ENCODE data around the gene BANP.

- TF ChIP-seq EZH2 (IDR thresholded peaks at IDR 0.05; ENCODE audit: borderline replicate concordance, low read length) = no peak
- TF ChIP-seq, protein P1, sequence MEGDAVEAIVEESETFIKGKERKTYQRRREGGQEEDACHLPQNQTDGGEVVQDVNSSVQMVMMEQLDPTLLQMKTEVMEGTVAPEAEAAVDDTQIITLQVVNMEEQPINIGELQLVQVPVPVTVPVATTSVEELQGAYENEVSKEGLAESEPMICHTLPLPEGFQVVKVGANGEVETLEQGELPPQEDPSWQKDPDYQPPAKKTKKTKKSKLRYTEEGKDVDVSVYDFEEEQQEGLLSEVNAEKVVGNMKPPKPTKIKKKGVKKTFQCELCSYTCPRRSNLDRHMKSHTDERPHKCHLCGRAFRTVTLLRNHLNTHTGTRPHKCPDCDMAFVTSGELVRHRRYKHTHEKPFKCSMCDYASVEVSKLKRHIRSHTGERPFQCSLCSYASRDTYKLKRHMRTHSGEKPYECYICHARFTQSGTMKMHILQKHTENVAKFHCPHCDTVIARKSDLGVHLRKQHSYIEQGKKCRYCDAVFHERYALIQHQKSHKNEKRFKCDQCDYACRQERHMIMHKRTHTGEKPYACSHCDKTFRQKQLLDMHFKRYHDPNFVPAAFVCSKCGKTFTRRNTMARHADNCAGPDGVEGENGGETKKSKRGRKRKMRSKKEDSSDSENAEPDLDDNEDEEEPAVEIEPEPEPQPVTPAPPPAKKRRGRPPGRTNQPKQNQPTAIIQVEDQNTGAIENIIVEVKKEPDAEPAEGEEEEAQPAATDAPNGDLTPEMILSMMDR (IDR thresholded peaks at IDR 0.05; ENCODE audit: low read length) = no peak
Observed at GRCh38 chr16:87993901-87994300, 42.7 kb downstream of the BANP start.

All from OCI-LY1 (cell line).